NCI-H446 treated with DMSO at 0.1 percent for 48 hours (cell line): Measurements from ENCODE around the gene RHBDF2.

Experiments used
- DNase-seq: peaks from one replicate; lab custom pipeline; 2025; lab: John Stamatoyannopoulos, UW

Gene RHBDF2

GRCh38 chr17:76478730-76479514 is 22.3 kb downstream of the RHBDF2 start:
- DNase-seq = no peak

- DNase-seq = no peak
These were observed 23.1 kb downstream of the RHBDF2 start for GRCh38 chr17:76478097-76478496.

- no peak for DNase-seq
These were observed 23.6 kb downstream of the RHBDF2 start for GRCh38 chr17:76477576-76477975.

- no peak for DNase-seq
These were observed 24.5 kb downstream of the RHBDF2 start for GRCh38 chr17:76476736-76477135.

- no peak for DNase-seq
These were observed 25.9 kb downstream of the RHBDF2 start for GRCh38 chr17:76475302-76475701.

GRCh38 chr17:76474894-76475293 is 26.3 kb downstream of the RHBDF2 start:
- no peak for DNase-seq

DNA sequence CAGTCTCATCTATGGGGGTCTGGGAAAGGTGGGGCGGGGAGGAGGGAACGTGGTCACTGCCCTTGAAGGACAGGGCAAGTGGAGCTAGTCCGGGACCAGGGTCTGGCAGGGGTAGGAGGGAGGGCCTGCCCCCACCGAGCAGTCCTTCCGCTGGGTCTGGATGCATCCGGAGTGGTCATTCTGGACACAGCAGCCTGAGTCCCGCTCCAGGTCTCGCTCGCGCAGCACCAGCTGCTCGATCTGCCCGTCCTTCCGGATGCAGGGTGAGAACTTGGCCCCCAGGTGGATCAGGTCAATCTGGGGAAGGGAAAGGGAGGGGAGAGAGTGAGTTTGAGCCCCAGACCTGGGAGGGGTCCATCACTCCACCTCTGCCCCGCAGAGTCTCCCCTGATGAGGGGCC is 27.0 kb downstream of the RHBDF2 start:
- DNase-seq = no peak

- DNase-seq = no peak
These were observed 27.7 kb downstream of the RHBDF2 start for GRCh38 chr17:76473541-76473985.

- DNase-seq = no peak
These were observed 28.5 kb downstream of the RHBDF2 start for GRCh38 chr17:76472726-76473125.

DNA sequence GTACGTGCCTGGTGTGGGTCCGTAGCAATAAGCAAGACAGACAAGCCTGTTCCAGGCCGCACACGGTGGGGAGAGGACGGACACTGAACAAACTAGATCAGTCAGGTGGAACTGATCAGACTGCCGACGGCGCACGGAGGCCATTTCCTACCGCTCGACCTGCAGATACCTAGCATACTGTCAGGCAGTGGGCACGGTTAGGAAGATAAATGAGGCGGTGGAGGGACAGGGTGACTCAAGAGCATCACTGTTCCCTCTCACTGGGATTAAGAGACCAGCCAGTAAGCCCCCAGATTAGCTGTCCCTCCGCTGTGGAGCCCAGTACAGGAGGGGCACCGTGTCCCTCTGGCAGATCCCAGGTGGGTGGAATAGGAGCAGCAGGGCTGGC is 29.0 kb downstream of the RHBDF2 start:
- no peak for DNase-seq

- no peak for DNase-seq
These were observed 29.5 kb downstream of the RHBDF2 start for GRCh38 chr17:76471498-76472257.

- no peak for DNase-seq
These were observed 31.1 kb downstream of the RHBDF2 start for GRCh38 chr17:76469991-76470739.

DNA sequence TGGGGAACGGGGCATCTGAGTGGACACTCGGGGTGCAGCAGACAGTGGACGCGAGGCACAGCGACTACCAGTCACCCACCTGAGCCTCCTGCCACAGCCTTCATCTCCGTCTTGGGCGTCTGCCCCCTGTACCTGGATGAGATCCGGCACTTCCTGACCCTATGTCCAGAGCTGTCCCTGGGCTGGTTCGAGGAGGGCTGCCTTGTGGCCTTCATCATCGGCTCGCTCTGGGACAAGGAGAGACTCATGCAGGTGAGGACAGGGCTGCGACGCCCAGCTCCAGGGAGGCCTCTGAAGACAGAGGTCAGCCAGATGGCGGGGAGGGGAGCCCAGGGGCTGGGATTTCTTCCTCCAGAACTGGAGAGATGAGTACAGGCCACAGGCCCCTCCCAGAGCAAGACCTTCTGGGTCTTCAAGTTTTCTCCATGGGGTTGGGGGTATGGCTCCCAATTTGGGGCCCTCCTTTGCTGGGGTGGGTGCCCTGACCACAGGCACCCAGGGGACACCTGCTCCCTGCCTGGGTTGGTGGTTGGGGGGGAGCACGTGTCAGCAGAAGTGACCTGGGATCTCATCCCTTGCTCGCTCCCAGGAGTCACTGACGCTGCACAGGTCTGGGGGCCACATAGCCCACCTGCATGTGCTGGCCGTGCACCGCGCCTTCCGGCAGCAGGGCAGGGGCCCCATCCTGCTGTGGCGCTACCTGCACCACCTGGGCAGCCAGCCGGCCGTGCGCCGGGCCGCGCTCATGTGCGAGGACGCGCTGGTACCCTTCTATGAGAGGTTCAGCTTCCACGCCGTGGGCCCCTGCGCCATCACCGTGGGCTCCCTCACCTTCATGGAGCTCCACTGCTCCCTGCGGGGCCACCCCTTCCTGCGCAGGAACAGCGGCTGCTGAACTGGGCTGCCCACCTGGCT is 31.9 kb downstream of the RHBDF2 start:
- no peak for DNase-seq

DNA sequence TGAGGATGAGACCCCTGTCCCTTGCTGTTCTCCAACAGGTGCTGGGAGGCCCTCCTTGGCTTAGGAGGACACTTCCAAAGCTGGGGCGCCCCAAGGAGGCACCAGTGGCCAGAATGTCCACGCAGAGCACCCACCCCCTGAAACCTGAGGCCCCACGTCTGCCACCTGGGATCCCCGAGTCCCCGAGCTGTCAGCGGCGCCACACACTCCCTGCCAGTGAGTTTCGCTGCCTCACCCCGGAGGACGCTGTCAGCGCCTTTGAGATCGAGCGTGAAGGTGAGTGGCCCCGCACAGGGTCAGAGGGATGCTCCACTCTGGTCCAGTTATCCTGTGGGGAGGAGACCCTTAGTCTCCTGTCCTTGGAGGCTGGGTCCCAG is 32.6 kb downstream of the RHBDF2 start:
- DNase-seq = no peak

DNA sequence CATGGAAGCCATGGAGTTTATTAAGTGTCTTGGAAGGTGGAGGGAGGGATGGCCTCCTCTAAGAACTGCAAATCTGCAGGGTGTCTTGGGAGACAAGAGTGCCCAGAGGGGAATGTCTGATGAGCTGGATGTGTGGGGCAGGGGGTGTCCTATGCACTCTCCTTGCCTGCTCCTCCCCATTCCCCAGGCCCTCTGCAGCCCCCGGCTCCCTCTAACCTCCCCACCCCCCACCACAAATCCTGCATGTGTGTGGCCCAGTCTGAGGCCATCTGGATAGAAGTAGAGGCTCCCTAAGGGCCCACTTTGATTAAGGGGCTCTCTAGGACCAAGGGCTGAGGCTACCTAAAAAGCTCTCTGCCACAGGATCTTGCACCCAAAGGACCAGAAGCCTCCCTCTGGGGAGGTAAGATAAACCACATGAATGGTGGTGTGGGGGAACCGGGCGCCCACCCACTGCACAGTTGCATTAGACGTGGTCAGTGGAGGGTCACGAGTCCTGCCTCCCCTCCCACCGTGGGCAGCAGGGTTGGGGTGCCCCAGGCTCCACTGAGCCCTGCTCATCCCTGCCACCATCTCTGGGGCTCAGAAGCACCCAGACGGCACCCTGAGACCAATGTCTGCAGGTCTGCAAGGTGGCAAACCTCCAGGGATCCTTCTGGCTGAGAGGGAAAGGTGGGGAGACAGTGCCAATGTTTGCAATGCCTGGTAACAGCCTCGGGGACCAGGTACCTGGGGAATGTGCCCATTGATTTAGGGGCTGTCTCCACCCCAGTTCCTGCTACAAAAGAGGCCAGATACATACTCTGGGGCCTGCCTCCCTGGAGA is 33.2 kb downstream of the RHBDF2 start:
- no peak for DNase-seq

- DNase-seq = peak; percentile 13
These were observed 33.9 kb downstream of the RHBDF2 start, which contains the start of gene AANAT for GRCh38 chr17:76467366-76467765. Gene AANAT (plus strand): TSS chr17:76467603. CDS start chr17:76468747, 1,144 bp downstream.

DNA sequence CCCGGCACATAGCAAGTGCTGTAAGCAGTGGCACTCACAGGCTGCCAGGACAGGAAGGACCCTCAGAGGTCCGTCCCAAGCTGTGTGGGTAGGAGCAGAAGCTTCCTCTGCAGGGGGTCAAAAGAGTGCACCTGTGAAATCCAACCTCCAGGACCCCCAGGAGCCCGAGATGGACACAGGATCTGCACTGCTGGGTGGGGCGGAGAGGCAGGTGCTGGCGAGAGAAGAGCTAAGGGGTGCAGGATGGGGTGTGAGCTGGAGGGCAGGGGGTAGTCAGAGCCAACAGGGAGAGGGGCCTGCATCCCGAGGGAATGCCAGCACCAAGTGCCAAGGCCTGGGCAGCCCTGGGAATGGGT is 34.5 kb downstream of the RHBDF2 start:
- DNase-seq = no peak

GRCh38 chr17:76462556-76463290 is 38.5 kb downstream of the RHBDF2 start:
- DNase-seq = no peak

GRCh38 chr17:76461765-76462555 is 39.3 kb downstream of the RHBDF2 start:
- DNase-seq = no peak
